ENCODE results near the gene TBC1D3B.

DNA sequence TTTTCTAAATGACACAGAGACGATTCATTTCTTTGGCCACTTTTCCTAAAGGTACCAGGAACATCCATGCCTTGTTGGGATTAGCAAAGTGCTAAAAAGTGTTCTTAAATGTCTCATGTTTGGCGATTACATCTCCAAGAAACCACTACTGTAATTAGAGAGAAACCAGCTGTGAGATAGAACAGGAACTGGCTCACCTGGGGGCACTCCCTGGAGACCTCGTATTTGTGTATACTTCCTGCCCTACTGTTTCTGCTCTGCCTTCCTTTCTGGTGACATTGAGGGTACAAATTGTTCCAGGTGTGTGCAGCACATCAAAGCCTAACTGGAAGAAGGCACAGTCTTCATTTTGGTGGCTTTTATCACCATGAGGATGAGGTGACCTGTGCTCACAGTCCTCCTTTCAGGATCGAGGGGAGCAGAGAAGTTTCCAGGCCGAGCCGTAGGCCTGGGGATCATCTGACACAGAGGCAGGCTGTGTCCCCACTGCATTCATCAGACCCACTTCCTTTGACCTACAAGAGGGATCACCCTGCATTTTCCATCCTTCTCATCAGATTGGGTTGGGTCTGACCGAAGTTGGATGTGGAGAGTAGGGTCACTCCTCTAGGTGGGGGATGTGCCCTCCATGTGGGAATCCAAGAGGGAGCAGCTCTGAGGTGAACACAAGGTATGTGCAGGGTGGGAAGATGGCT is 49.1 kb downstream of the TBC1D3B start:
- TF ChIP-seq, protein P1, sequence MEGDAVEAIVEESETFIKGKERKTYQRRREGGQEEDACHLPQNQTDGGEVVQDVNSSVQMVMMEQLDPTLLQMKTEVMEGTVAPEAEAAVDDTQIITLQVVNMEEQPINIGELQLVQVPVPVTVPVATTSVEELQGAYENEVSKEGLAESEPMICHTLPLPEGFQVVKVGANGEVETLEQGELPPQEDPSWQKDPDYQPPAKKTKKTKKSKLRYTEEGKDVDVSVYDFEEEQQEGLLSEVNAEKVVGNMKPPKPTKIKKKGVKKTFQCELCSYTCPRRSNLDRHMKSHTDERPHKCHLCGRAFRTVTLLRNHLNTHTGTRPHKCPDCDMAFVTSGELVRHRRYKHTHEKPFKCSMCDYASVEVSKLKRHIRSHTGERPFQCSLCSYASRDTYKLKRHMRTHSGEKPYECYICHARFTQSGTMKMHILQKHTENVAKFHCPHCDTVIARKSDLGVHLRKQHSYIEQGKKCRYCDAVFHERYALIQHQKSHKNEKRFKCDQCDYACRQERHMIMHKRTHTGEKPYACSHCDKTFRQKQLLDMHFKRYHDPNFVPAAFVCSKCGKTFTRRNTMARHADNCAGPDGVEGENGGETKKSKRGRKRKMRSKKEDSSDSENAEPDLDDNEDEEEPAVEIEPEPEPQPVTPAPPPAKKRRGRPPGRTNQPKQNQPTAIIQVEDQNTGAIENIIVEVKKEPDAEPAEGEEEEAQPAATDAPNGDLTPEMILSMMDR (IDR thresholded peaks at IDR 0.05 in 2 of 3, conservative IDR thresholded peaks at IDR 0.05 in 1 of 3; ENCODE audit: borderline replicate concordance in 1 of 3, insufficient read depth in 1 of 3, low read depth in 2 of 3, low read length in 2 of 3): no peak
- TF ChIP-seq, protein P2, sequence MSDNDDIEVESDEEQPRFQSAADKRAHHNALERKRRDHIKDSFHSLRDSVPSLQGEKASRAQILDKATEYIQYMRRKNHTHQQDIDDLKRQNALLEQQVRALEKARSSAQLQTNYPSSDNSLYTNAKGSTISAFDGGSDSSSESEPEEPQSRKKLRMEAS (IDR thresholded peaks at IDR 0.05): no peak
- TF ChIP-seq EZH2phosphoT487 (IDR thresholded peaks at IDR 0.05; ENCODE audit: borderline replicate concordance): no peak
- TF ChIP-seq POLR2A (IDR thresholded peaks at IDR 0.05; ENCODE audit: borderline replicate concordance, extremely low read depth, insufficient read depth, insufficient read length): no peak
